Hepatocyte (in vitro differentiated cells): Measurements from ENCODE around the gene EPB41L1. TPM values are rescaled to one million over a fixed set of nuclear protein-coding genes. Genes with fewer than 3 reads are reported as not detected.

Experiments
- DNase-seq: peaks from one replicate; pipeline ENCODE4 v3.0.0-alpha.2; 2016; ENCODE audit warnings: low spot score
- H2AFZ ChIP-seq: fragments of 200-600 bp; sonication (generic); 2 replicates; pipeline ENCODE4 v1.6.0; 2016; ENCODE audit warnings: antibody characterized with exemption, mild to moderate bottlenecking
- H3K27ac ChIP-seq: fragments of 200-600 bp; sonication (generic); 2 replicates; pipeline ENCODE4 v1.5.1; 2016; ENCODE audit warnings: mild to moderate bottlenecking
- H3K27me3 ChIP-seq: fragments of 200-600 bp; sonication (generic); 2 replicates; pipeline ENCODE4 v1.6.1; 2016
- H3K36me3 ChIP-seq: fragments of 200-600 bp; sonication (generic); replicated peaks from 2 replicates; pipeline ENCODE4 v1.5.1; 2016; ENCODE audit warnings: low read depth; ENCODE audit not compliant: insufficient read depth
- H3K4me1 ChIP-seq: fragments of 200-600 bp; sonication (generic); 2 replicates; pipeline ENCODE4 v1.5.1; 2016; ENCODE audit warnings: mild to moderate bottlenecking, moderate library complexity; ENCODE audit not compliant: insufficient read depth
- H3K4me2 ChIP-seq: fragments of 200-600 bp; sonication (generic); 2 replicates; pipeline ENCODE4 v1.6.0; 2016
- H3K4me3 ChIP-seq: fragments of 200-600 bp; sonication (generic); 2 replicates; pipeline ENCODE4 v1.5.1; 2016; ENCODE audit warnings: mild to moderate bottlenecking
- H3K79me2 ChIP-seq: fragments of 200-600 bp; sonication (generic); 2 replicates; pipeline ENCODE4 v1.6.0; 2017; ENCODE audit warnings: mild to moderate bottlenecking
- H3K9me2 ChIP-seq: fragments of 200-600 bp; sonication (generic); replicated peaks from 2 replicates; pipeline ENCODE4 v1.6.0; 2017; ENCODE audit warnings: mild to moderate bottlenecking; ENCODE audit not compliant: insufficient read depth
- H3K9me3 ChIP-seq: fragments of 200-600 bp; sonication (generic); 2 replicates; pipeline ENCODE4 v1.5.1; 2016; ENCODE audit warnings: low read depth, mild to moderate bottlenecking
- H4K20me1 ChIP-seq: fragments of 200-600 bp; sonication (generic); 2 replicates; pipeline ENCODE4 v1.6.0; 2016; ENCODE audit warnings: mild to moderate bottlenecking; ENCODE audit not compliant: insufficient read depth, poor library complexity, severe bottlenecking
- CTCF ChIP-seq: fragments of 200-600 bp; sonication (generic); IDR thresholded peaks from 2 replicates; pipeline ENCODE4 v1.5.1; 2016; ENCODE audit warnings: antibody characterized with exemption, mild to moderate bottlenecking; ENCODE audit not compliant: poor library complexity
- EZH2 ChIP-seq: fragments of 200-600 bp; sonication (generic); IDR thresholded peaks from 2 replicates; pipeline ENCODE4 v1.6.1; 2016; ENCODE audit warnings: antibody characterized with exemption, mild to moderate bottlenecking, borderline replicate concordance
- EZH2phosphoT487 ChIP-seq: fragments of 200-600 bp; sonication (generic); IDR thresholded peaks from one replicate; pipeline ENCODE4 v1.6.1; 2018; ENCODE audit warnings: antibody characterized with exemption, mild to moderate bottlenecking, low read depth, moderate library complexity; ENCODE audit not compliant: unreplicated experiment, severe bottlenecking
- WGBS: methylation state at CpG from one replicate; pipeline ENCODE4 v1.1.6; 2016; ENCODE audit warnings: low lambda C conversion rate; ENCODE audit errors: missing lambda C conversion rate; 5-methylcytosine and 5-hydroxymethylcytosine counted together
- polyA plus RNA-seq: library from polyadenylated mRNA; unstranded; fragments of >200 nt; fragmentation: Nextera tagmentation; extraction: Ambion mirVana; gene quantifications from 2 replicates; pipeline ENCODE4 v1.2.1, GENCODE V29; 2016
- total RNA-seq: library from RNA; depleted of rRNA; stranded (reverse); fragments of >200 nt; gene quantifications from 2 replicates; pipeline ENCODE4 v1.2.3, GENCODE V29; 2014

The EPB41L1 gene
- total and polyA plus RNA-seq, 2 experiments from 2014 or later: 25.2 to 36.4 TPM

- no peak overlapping the region for H2AFZ ChIP-seq
- no peak overlapping the region for H3K27ac ChIP-seq
- no peaks in the 10 kb centered on the region for H3K4me1 ChIP-seq
- no peaks in the 10 kb centered on the region for H3K9me2 ChIP-seq
- no peaks in the 10 kb centered on the region for H3K36me3 ChIP-seq
- H3K79me2 ChIP-seq: no peaks in the 10 kb centered on the region
- WGBS: 79% methylated on average over 2 of the region's 2 CpGs
- no peaks in the 10 kb centered on the region for H3K9me3 ChIP-seq
- H3K4me3 ChIP-seq: no peak overlapping the region
- no peak overlapping the region for H3K4me2 ChIP-seq
- no peaks in the 10 kb centered on the region for H3K27me3 ChIP-seq
- no peaks in the 10 kb centered on the region for H4K20me1 ChIP-seq
- no peak for DNase-seq
- TF ChIP-seq EZH2: no peak
- TF ChIP-seq CTCF: no peak
- TF ChIP-seq EZH2phosphoT487: no peak
Measured at GRCh38 chr20:36213362-36213761, 58.8 kb downstream of the EPB41L1 start.

- Histone ChIP-seq H3K9me2 (no peaks in the 10 kb centered on the region), H3K27me3 (no peaks in the 10 kb centered on the region), H4K20me1 (no peaks in the 10 kb centered on the region), H3K4me3 (no peak overlapping the region), H3K9me3 (no peaks in the 10 kb centered on the region), H3K27ac (no peak overlapping the region), H3K36me3 (no peaks in the 10 kb centered on the region), H3K4me1 (no peaks in the 10 kb centered on the region), H3K4me2 (no peak overlapping the region), H2AFZ (no peak overlapping the region), H3K79me2 (no peaks in the 10 kb centered on the region)
- TF ChIP-seq CTCF: peak; percentile 58
- no peak for TF ChIP-seq EZH2phosphoT487
- TF ChIP-seq EZH2: no peak
- 66% methylated on average over 5 of the region's 5 CpGs for WGBS
- peak; percentile 20 for DNase-seq
Measured at GRCh38 chr20:36214684-36215256, 60.2 kb downstream of the EPB41L1 start.

- Histone ChIP-seq H3K9me3 (no peaks in the 10 kb centered on the region), H3K4me1 (no peaks in the 10 kb centered on the region), H3K27me3 (no peaks in the 10 kb centered on the region), H3K9me2 (no peaks in the 10 kb centered on the region), H3K79me2 (no peaks in the 10 kb centered on the region), H2AFZ (no peak overlapping the region), H3K36me3 (no peaks in the 10 kb centered on the region), H3K4me3 (no peak overlapping the region), H4K20me1 (no peaks in the 10 kb centered on the region), H3K27ac (no peak overlapping the region), H3K4me2 (no peak overlapping the region)
- WGBS: 97% methylated on average over 4 of the region's 4 CpGs
- DNase-seq: no peak
- TF ChIP-seq EZH2: no peak
- TF ChIP-seq EZH2phosphoT487: no peak
- no peak for TF ChIP-seq CTCF
Measured at GRCh38 chr20:36215778-36216177, 61.2 kb downstream of the EPB41L1 start.
